GM10266 (cell line): ENCODE measurements around the gene ADRA2B.
"Not testable (repeated sequence)": the region's sequence is repeated elsewhere in the genome, so short reads cannot be mapped to it uniquely, and the experiment has no call there.

Experiments
- DNase-seq: peaks from one replicate; pipeline ENCODE4 v3.0.0; 2012; ENCODE audit errors: extremely low spot score
- TF ChIP-seq, protein P1 (sequence below): IDR thresholded peaks from 2 replicates; pipeline ENCODE4 v1.5.1; 2012; ENCODE audit warnings: mild to moderate bottlenecking, low read depth; ENCODE audit not compliant: control insufficient read depth, insufficient read depth; ENCODE audit errors: missing control alignments

Gene ADRA2B

DNA sequence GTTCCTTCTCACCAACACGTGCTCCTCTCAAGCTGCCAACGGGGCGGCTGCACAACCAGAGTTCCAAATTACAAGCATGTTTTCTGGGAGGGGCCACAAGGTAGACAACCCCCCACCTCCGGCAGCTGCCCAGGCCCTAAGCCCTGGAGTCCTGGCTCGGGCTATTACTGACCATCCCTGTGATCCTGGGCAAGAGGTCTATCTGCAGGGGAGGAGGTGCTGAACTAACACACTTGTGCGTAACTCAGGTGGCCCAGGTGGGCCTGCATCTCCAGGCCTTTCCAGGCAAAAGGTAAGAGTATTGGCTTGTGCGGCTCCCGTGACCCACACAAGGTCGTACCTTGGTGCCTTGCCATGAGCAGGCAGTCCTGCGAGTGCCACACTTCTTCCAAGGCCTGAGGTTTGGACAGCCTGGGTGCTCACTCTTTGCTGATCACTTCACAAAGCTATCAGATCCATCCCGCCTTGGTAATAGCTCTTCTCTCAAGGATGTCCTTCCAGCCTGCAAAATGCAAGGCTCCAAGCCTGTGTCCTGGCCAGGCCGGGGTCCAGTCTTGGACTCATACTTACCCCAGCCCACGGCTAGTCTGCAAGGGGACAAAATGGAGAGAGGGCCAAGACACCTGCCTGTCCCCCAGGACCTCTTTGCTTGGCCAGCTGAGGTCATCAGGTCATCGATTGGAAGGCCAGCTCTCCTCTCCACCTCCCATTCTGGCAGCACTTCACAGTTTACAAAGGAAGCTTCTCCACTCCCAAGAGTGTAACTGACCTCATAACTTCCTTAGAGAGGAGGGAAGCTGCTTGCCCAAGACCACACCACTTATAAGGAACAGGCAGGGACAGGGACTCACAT lies 33.9 kb downstream of the ADRA2B start:
- DNase-seq: no peak

DNA sequence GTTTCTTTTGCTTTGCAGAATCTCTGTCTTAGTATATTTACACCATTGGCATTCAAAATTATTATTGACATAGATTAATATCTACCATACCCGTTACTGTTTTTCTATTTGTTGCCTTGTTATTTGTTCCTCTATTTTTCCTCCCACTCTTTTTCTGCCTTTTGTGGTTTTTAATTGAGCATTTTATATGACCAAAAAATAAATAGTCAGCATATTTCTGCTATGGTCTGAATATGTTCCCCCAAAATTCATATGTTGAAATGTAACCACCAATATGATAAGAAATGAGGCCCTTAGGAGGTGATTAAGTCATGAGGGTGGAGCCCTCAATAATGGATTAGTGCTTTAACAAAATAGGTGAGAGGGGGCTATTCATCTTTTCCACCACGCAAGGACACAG lies 35.3 kb downstream of the ADRA2B start:
- TF ChIP-seq, protein P1, sequence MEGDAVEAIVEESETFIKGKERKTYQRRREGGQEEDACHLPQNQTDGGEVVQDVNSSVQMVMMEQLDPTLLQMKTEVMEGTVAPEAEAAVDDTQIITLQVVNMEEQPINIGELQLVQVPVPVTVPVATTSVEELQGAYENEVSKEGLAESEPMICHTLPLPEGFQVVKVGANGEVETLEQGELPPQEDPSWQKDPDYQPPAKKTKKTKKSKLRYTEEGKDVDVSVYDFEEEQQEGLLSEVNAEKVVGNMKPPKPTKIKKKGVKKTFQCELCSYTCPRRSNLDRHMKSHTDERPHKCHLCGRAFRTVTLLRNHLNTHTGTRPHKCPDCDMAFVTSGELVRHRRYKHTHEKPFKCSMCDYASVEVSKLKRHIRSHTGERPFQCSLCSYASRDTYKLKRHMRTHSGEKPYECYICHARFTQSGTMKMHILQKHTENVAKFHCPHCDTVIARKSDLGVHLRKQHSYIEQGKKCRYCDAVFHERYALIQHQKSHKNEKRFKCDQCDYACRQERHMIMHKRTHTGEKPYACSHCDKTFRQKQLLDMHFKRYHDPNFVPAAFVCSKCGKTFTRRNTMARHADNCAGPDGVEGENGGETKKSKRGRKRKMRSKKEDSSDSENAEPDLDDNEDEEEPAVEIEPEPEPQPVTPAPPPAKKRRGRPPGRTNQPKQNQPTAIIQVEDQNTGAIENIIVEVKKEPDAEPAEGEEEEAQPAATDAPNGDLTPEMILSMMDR: no peak
- DNase-seq: no peak

More for the DNA sequence above, 33.9 kb downstream of the ADRA2B start:
- TF ChIP-seq, protein P1: no peak

GRCh38 chr2:96075199-96075771 lies 41.1 kb downstream of the ADRA2B start:
- DNase-seq: no peak
- TF ChIP-seq, protein P1: no peak

DNA sequence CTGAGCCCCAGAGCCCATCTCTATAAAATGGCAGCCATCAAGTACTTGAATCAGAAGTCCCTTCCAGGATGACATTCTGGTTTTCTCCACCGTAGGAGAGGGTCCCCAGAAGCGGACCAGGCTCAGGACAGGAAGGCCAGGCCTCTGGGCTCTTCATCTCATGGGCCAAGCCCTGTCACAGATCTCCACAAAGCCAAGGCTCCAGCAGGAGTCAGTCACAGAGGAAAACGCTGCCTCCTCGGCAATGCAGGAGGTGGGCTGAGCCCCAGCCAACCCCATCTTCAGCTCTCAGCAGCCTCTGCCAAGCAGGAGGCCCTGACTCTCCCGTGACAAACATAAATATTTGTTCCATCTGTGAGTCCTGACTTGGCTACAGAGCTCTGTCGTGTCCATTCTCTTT lies 42.2 kb downstream of the ADRA2B start:
- TF ChIP-seq, protein P1: no peak

DNA sequence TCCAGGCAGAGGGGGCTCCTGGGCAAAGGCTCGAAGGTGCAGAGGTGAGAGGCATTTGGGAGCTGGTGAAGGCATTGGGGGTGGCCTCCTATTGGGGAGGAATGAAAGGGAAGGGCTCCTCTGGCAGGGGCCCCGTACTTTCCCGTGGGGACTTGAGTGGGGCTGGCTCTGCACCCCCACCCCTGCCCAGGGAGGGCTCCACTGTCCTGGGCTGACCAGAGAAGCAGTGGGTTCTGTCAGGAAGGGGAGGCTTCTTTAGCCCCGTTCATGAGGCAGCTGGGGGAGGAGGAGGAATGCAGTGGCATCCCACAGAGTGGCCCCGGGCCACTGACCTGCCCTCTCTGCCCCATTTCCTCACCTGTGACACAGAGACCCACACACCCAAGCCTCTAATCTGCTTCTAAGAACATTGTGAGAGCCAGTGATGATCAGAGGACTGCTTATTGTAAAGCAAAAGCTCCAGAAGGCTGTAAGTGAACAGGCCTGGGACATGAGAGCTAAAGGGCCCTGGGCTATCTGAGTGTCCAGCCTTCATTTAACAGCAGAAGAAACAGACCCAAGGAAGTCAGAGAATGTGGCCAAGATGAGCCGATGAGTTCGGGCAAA lies 43.1 kb downstream of the ADRA2B start:
- DNase-seq: no peak
- TF ChIP-seq, protein P1: no peak

More for the DNA sequence above, 42.2 kb downstream of the ADRA2B start:
- no peak for DNase-seq

DNA sequence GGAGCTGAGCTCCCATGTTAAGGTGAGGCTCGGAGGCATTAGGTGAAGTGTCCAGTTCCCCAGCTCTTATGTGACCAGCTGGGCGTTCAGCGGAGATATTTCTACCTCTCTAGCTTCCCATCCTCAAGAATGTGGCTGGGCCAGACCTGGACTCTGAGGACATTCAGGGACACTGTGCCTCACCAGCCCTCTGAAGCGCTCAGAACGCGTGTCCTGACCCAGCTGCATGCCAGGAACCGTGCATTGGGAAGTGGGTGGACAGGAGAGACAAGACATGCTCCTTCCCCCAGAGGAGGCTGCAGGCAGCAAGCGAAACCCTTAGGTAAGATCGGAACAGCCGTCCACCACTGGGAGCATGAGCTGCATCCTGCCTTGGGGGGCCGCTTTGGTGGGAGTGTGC lies 43.6 kb downstream of the ADRA2B start:
- no peak for DNase-seq
- TF ChIP-seq, protein P1: no peak

DNA sequence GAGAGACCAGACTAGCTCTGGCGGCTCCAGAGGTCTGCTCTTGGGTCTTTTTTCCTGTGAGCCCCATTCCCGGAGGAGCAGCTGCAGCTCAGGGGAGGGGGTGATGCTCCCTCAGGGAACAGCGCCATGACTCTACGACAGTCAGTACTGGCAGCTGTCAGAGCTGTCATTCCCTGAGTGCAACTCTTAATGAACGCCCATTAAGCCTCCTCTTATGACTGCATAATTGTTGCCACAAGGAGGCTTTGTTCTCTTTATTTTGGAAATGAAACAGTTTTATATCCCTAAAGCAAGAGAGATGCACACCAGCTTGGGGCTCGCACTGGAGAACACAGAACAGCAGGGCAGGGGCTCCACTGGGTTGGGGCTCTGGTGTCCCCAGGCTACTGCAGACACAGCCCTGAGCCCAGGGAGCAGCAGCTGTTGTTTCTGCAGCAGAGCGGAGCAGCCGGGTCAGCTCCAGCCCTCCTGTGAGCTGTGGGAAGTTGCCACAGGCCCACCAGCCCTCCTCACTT lies 44.3 kb downstream of the ADRA2B start:
- DNase-seq: not testable (repeated sequence)

DNA sequence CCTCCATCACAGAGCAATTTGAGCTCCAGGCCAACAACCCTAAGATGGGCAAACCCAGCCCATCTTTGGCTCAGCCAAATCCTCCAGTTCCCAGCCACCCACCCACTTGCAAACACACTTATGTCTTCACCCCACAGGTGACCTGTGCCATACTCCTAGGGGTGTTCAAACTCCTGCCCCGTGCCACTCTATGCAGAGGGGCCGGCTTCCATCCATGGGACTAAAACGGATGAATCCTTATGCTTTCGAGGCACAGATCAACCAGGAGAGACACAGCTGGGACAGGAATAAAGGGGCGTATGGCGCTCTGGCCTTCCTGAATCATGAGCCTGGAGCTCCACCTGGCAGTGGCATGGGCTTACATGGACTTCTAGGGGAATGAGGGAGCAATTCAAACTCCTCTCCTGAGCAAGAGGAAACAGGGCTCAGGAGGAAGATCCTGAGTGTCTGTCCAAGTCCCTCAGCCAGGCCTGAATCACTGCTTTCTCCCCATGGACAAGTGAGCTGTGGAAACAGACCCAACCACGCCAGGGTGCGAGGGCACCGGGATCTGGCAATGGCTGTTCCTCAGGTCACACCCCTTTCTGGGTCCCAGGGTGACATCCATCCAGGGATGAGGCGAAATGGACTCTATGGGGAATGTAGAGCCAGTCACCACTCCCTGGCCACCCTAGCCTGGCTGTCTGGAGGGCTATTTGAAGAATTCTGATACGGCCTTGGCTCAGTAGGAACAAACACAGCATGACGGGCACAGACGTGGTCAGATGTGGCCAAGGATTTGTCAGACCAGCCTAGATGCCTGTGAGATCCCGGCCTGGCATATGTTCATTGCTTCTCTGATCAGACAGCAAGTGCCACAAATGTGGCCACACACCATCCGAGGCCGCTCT lies 45.0 kb downstream of the ADRA2B start:
- DNase-seq: not testable (repeated sequence)

DNA sequence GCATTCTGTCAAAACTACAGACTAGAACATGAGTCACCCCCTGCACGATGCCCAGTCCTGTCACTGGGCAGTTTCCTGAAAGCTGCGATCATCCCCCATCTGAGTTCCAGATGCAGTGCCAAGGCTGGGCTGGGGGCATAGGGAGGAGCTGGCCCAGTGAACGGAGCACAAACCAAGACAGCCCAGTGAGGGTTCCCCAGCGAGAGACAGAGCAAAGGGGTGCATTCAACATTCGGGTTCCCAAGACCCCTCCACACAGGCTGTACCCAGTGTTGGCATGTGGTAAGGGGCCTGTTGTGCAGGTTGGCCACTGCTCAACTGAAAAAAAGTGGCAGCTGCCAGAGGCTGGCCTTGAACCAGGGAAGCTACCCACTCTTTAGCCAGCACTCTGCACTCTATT lies 46.0 kb downstream of the ADRA2B start:
- not testable (repeated sequence) for DNase-seq

DNA sequence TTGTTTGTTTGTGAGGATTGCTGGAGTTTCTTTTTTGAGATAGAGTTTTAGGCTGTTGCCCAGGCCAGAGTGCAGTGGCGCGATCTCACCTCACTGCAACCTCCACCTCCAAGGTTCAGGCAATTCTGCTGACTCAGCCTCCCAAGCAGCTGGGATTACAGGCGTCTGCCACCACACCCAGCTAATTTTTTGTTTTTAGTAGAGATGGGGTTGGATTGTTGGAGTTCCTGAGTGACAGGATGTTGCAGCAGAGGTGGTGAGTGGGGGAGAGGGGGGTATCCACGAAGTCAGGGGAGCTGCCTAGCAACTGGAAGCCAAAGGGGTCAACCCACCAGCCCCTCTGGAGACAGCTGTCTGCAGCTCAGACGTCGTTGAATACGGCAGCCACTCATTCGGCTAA lies 46.5 kb downstream of the ADRA2B start:
- DNase-seq: not testable (repeated sequence)
